ENCODE measurements around the gene PEDS1. TPM values are rescaled to one million over a fixed set of nuclear protein-coding genes. Genes with fewer than 3 reads are reported as not detected.

The PEDS1 gene
- polyA plus RNA-seq, 1 donor from 2014 or later: 10.0 TPM

- H4K20me1 ChIP-seq (ENCODE audit: insufficient read depth): no peaks in the 10 kb centered on the region
- peaks cover 1% of the 10 kb centered on the region for H3K9me3 ChIP-seq (ENCODE audit: low read length)
Measured at GRCh38 chr20:50198716-50199115, 45.2 kb upstream of the PEDS1 start.

GRCh38 chr20:50198180-50198666, 44.7 kb upstream of the PEDS1 start:
- H3K4me2 ChIP-seq (ENCODE audit: low read length): no peak overlapping the region
- H3F3A ChIP-seq (ENCODE audit: insufficient read depth, low read length, poor library complexity, severe bottlenecking): no peaks in the 10 kb centered on the region
- H3K9me2 ChIP-seq (ENCODE audit: insufficient read depth, low read length): no peaks in the 10 kb centered on the region
- H3K36me3 ChIP-seq (ENCODE audit: insufficient read depth, low read length): no peaks in the 10 kb centered on the region
- no peak overlapping the region for H3K4me3 ChIP-seq (ENCODE audit: low read length)
- H3K9ac ChIP-seq (ENCODE audit: low read length): no peak overlapping the region
- no peaks in the 10 kb centered on the region for H4K20me1 ChIP-seq (ENCODE audit: insufficient read depth)
- no peaks in the 10 kb centered on the region for H3K79me2 ChIP-seq (replicated peaks; ENCODE audit: insufficient read depth, low read length)
- no peak overlapping the region for H3K27ac ChIP-seq (ENCODE audit: low read length)
- peaks cover 8% of the 10 kb centered on the region for H3K27me3 ChIP-seq (ENCODE audit: insufficient read depth, low read depth, low read length)
- H3K9me3 ChIP-seq (ENCODE audit: low read length): no peaks in the 10 kb centered on the region
- no peak overlapping the region for H2AFZ ChIP-seq (ENCODE audit: low read depth, low read length)
- TF ChIP-seq EP300 (conservative IDR thresholded peaks at IDR 0.05; ENCODE audit: poor library complexity, severe bottlenecking): no peak
- no peak for TF ChIP-seq REST (IDR thresholded peaks at IDR 0.05; ENCODE audit: borderline replicate concordance)
- TF ChIP-seq CTCF (IDR thresholded peaks at IDR 0.05; ENCODE audit: poor library complexity, severe bottlenecking): no peak
- TF ChIP-seq MXI1 (conservative IDR thresholded peaks at IDR 0.05; ENCODE audit: poor library complexity, severe bottlenecking): no peak
- no peak for TF ChIP-seq SMC3 (conservative IDR thresholded peaks at IDR 0.05; ENCODE audit: poor library complexity)
- no peak for TF ChIP-seq POLR2AphosphoS5 (IDR thresholded peaks at IDR 0.05)

More at GRCh38 chr20:50198716-50199115, 45.2 kb upstream of the PEDS1 start:
- no peak overlapping the region for H3K27ac ChIP-seq (ENCODE audit: low read length)
- H3K9me2 ChIP-seq (ENCODE audit: insufficient read depth, low read length): no peaks in the 10 kb centered on the region
- H3K36me3 ChIP-seq (ENCODE audit: insufficient read depth, low read length): no peaks in the 10 kb centered on the region
- H3F3A ChIP-seq (ENCODE audit: insufficient read depth, low read length, poor library complexity, severe bottlenecking): no peaks in the 10 kb centered on the region
- no peak overlapping the region for H3K4me2 ChIP-seq (ENCODE audit: low read length)
- H3K79me2 ChIP-seq (replicated peaks; ENCODE audit: insufficient read depth, low read length): no peaks in the 10 kb centered on the region
- H3K9ac ChIP-seq (ENCODE audit: low read length): no peak overlapping the region
- H3K4me3 ChIP-seq (ENCODE audit: low read length): no peak overlapping the region
- peaks cover 3% of the 10 kb centered on the region for H3K27me3 ChIP-seq (ENCODE audit: insufficient read depth, low read depth, low read length)
- no peak for TF ChIP-seq POLR2AphosphoS5 (IDR thresholded peaks at IDR 0.05)
- TF ChIP-seq EP300 (conservative IDR thresholded peaks at IDR 0.05; ENCODE audit: poor library complexity, severe bottlenecking): no peak
- TF ChIP-seq TAF1 (IDR thresholded peaks at IDR 0.05; ENCODE audit: low read depth): no peak
- TF ChIP-seq EZH2 (IDR thresholded peaks at IDR 0.05; ENCODE audit: borderline replicate concordance, insufficient read depth, low read length, poor library complexity, severe bottlenecking): no peak
- TF ChIP-seq SMC3 (conservative IDR thresholded peaks at IDR 0.05; ENCODE audit: poor library complexity): no peak
- no peak for TF ChIP-seq MXI1 (conservative IDR thresholded peaks at IDR 0.05; ENCODE audit: poor library complexity, severe bottlenecking)
- no peak for TF ChIP-seq REST (IDR thresholded peaks at IDR 0.05; ENCODE audit: borderline replicate concordance)
- no peak for TF ChIP-seq CTCF (IDR thresholded peaks at IDR 0.05; ENCODE audit: poor library complexity, severe bottlenecking)
- no peak for TF ChIP-seq RAD21 (conservative IDR thresholded peaks at IDR 0.05)
- no peak overlapping the region for H2AFZ ChIP-seq (ENCODE audit: low read depth, low read length)
